Lung microvascular endothelial cell (primary cell): ENCODE data around the gene COL4A2. TPM values are rescaled to one million over a fixed set of nuclear protein-coding genes. Genes with fewer than 3 reads are reported as not detected.

Experiments used
- DNase-seq, 2 donors: peaks; one replicate each; pipeline versions ENCODE4 v3.0.0 to v3.0.0-alpha.2; 2010; ENCODE audit warnings: low read depth in 2 of 2
- total RNA-seq: library from RNA; depleted of rRNA; stranded (reverse); fragments of >200 nt; gene quantifications from 2 replicates; pipeline ENCODE4 v1.2.1, GENCODE V29; 2014

COL4A2 gene
- total RNA-seq, 1 donor from 2014 or later: 728 TPM

GRCh38 chr13:110509971-110510786 lies 203.1 kb downstream of the COL4A2 start:
- no peak for DNase-seq

- DNase-seq: no peak
Measured at GRCh38 chr13:110511509-110512181, 204.6 kb downstream of the COL4A2 start.

- DNase-seq: no peak
Measured at GRCh38 chr13:110512198-110512740, 205.2 kb downstream of the COL4A2 start.

GRCh38 chr13:110516500-110516899 lies 209.4 kb downstream of the COL4A2 start:
- DNase-seq: no peak

- no peak for DNase-seq
Measured at GRCh38 chr13:110517505-110518225, 210.6 kb downstream of the COL4A2 start.

- no peak for DNase-seq
Measured at GRCh38 chr13:110518226-110518525, 211.1 kb downstream of the COL4A2 start.

GRCh38 chr13:110518571-110518970 lies 211.5 kb downstream of the COL4A2 start:
- DNase-seq: no peak

GRCh38 chr13:110519046-110519445 lies 212.0 kb downstream of the COL4A2 start:
- no peak for DNase-seq

GRCh38 chr13:110519506-110519905 lies 212.4 kb downstream of the COL4A2 start:
- no peak for DNase-seq

- DNase-seq: no peak
Measured at GRCh38 chr13:110520431-110521295, 213.6 kb downstream of the COL4A2 start.

GRCh38 chr13:110521296-110521680 lies 214.2 kb downstream of the COL4A2 start:
- no peak for DNase-seq

GRCh38 chr13:110521946-110522345 lies 214.9 kb downstream of the COL4A2 start:
- DNase-seq: no peak

GRCh38 chr13:110522721-110523120 lies 215.6 kb downstream of the COL4A2 start:
- no peak for DNase-seq

GRCh38 chr13:110523180-110523579 lies 216.1 kb downstream of the COL4A2 start:
- DNase-seq: no peak

- no peak for DNase-seq
Measured at GRCh38 chr13:110523838-110524540, 216.9 kb downstream of the COL4A2 start.

- DNase-seq: no peak
Measured at GRCh38 chr13:110524541-110525257, 217.6 kb downstream of the COL4A2 start.

GRCh38 chr13:110525328-110526319 lies 218.5 kb downstream of the COL4A2 start:
- no peak for DNase-seq

- no peak for DNase-seq
Measured at GRCh38 chr13:110528371-110528770, 221.3 kb downstream of the COL4A2 start.

GRCh38 chr13:110528911-110529310 lies 221.8 kb downstream of the COL4A2 start:
- no peak for DNase-seq
